Suprapubic skin (tissue), 4 donors: Measurements from ENCODE around the gene ERC2. TPM values are rescaled to one million over a fixed set of nuclear protein-coding genes. Genes with fewer than 3 reads are reported as not detected.

Experiments
- DNase-seq, 2 donors: peaks; one replicate each; pipeline ENCODE4 v3.0.0-alpha.2; 2019; ENCODE audit warnings: low spot score in 2 of 2
- H3K27ac ChIP-seq: fragments of 200-600 bp; sonication (generic); one replicate; pipeline ENCODE4 v1.5.1; 2019
- H3K27me3 ChIP-seq: fragments of 200-600 bp; sonication (generic); one replicate; pipeline ENCODE4 v1.5.1; 2019
- H3K36me3 ChIP-seq: fragments of 200-600 bp; sonication (generic); one replicate; pipeline ENCODE4 v1.5.1; 2019
- H3K4me1 ChIP-seq: fragments of 200-600 bp; sonication (generic); one replicate; pipeline ENCODE4 v1.5.1; 2019
- H3K4me3 ChIP-seq: fragments of 200-600 bp; sonication (generic); one replicate; pipeline ENCODE4 v1.5.1; 2019; ENCODE audit warnings: mild to moderate bottlenecking
- H3K9me3 ChIP-seq: fragments of 200-600 bp; sonication (generic); one replicate; pipeline ENCODE4 v1.5.1; 2019
- EP300 ChIP-seq: sonication (generic); formaldehyde crosslinking; IDR thresholded peaks from one replicate; pipeline ENCODE4 v1.6.1; 2017; ENCODE audit warnings: antibody characterized with exemption
- POLR2A ChIP-seq, 2 donors: fragments of 450-650 bp; IDR thresholded peaks; one replicate each; pipeline ENCODE4 v1.6.1; 2017; ENCODE audit warnings: antibody characterized with exemption in 2 of 2, mild to moderate bottlenecking in 2 of 2, moderate library complexity in 2 of 2
- POLR2AphosphoS5 ChIP-seq, 3 donors: sonication (generic); formaldehyde crosslinking; IDR thresholded peaks; one replicate each; pipeline ENCODE4 v1.6.1; 2017; ENCODE audit warnings: antibody characterized with exemption in 3 of 3
- WGBS: methylation state at CpG from one replicate; pipeline ENCODE4 v1.1.5; 2018; 5-methylcytosine and 5-hydroxymethylcytosine counted together
- total RNA-seq, 4 donors: library from RNA; depleted of rRNA; stranded (reverse); fragments of >200 nt; gene quantifications; one replicate each; pipeline ENCODE4 v1.1.0, GENCODE V29; 2016
- TF ChIP-seq, protein P1 (sequence below), 2 donors: fragments of 200-600 bp in 1 of 2; fragments of 450-650 bp in 1 of 2; sonication (generic) in 1 of 2; IDR thresholded peaks; one replicate each; pipeline ENCODE4 v1.5.1; 2016 to 2019; ENCODE audit warnings: antibody characterized with exemption in 2 of 2, mild to moderate bottlenecking in 1 of 2, moderate library complexity in 1 of 2

The ERC2 gene
- total RNA-seq, 4 donors from 2014 or later: 0.21 TPM; not detected in 3

DNA sequence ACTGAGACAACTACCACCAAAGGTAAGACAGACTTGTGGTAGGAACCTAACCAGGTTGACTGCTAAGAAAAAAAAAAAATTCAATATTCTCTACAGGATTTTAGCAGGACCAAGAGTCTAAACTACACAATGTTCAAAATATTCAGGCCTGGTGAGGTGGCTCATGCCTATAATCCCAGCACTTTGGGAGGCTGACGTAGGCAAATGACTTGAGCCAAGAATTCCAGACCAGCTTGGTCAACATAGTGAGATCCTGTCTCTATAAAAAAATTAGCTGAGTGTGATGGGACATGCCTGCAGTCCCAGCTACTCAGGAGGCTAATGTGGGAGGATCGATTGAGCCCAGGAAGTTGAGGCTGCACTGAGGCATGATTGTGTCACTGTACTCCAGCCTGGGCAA lies 639.6 kb downstream of the ERC2 start:
- WGBS: 75% methylated on average over 2 of the region's 2 CpGs
- no peak for DNase-seq
- TF ChIP-seq, protein P1, sequence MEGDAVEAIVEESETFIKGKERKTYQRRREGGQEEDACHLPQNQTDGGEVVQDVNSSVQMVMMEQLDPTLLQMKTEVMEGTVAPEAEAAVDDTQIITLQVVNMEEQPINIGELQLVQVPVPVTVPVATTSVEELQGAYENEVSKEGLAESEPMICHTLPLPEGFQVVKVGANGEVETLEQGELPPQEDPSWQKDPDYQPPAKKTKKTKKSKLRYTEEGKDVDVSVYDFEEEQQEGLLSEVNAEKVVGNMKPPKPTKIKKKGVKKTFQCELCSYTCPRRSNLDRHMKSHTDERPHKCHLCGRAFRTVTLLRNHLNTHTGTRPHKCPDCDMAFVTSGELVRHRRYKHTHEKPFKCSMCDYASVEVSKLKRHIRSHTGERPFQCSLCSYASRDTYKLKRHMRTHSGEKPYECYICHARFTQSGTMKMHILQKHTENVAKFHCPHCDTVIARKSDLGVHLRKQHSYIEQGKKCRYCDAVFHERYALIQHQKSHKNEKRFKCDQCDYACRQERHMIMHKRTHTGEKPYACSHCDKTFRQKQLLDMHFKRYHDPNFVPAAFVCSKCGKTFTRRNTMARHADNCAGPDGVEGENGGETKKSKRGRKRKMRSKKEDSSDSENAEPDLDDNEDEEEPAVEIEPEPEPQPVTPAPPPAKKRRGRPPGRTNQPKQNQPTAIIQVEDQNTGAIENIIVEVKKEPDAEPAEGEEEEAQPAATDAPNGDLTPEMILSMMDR (IDR thresholded peaks at IDR 0.05): no peak
- TF ChIP-seq POLR2AphosphoS5 (IDR thresholded peaks at IDR 0.05) (no peak), POLR2A (IDR thresholded peaks at IDR 0.05) (no peak), EP300 (no peak)
- Histone ChIP-seq H3K36me3 (no peaks in the 10 kb centered on the region), H3K27ac (no peak overlapping the region), H3K4me1 (no peaks in the 10 kb centered on the region), H3K4me3 (no peak overlapping the region), H3K27me3 (no peaks in the 10 kb centered on the region), H3K9me3 (no peaks in the 10 kb centered on the region)

DNA sequence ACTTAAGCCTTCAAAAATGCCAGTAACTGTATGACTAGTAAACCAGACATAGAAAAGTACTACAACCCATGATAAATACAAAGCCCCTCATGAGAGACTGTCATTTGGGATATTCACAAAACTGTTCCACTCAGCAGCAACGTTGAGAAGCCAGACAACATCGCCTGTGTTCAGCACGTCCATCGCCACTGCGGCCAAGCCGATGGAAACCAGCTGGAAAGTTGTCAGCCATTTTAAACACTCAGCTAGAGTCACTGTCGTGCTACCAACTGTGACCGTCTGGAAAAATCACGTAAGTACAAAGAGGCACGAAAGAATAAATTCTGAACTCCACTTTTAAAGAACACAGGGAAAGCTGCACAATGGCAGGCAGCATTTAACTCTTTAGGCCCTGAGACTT lies 640.5 kb downstream of the ERC2 start:
- Histone ChIP-seq H3K9me3 (no peaks in the 10 kb centered on the region), H3K27ac (no peak overlapping the region), H3K27me3 (no peaks in the 10 kb centered on the region), H3K4me3 (no peak overlapping the region), H3K4me1 (no peaks in the 10 kb centered on the region), H3K36me3 (no peaks in the 10 kb centered on the region)
- no peak for TF ChIP-seq POLR2A (IDR thresholded peaks at IDR 0.05)
- TF ChIP-seq EP300: no peak
- TF ChIP-seq POLR2AphosphoS5 (IDR thresholded peaks at IDR 0.05): no peak
- TF ChIP-seq, protein P1 (IDR thresholded peaks at IDR 0.05): no peak
- WGBS: 84% methylated on average over 10 of the region's 10 CpGs
- no peak for DNase-seq

GRCh38 chr3:55826731-55827496 lies 641.4 kb downstream of the ERC2 start:
- Histone ChIP-seq H3K9me3 (no peaks in the 10 kb centered on the region), H3K4me3 (no peak overlapping the region), H3K4me1 (no peaks in the 10 kb centered on the region), H3K36me3 (no peaks in the 10 kb centered on the region), H3K27me3 (no peaks in the 10 kb centered on the region), H3K27ac (no peak overlapping the region)
- WGBS: 54% methylated on average over 6 of the region's 6 CpGs
- TF ChIP-seq, protein P1 (IDR thresholded peaks at IDR 0.05): no peak
- TF ChIP-seq POLR2AphosphoS5 (IDR thresholded peaks at IDR 0.05) (no peak), EP300 (no peak), POLR2A (IDR thresholded peaks at IDR 0.05) (no peak)
- no peak for DNase-seq

GRCh38 chr3:55826097-55826496 lies 642.2 kb downstream of the ERC2 start:
- no peak for DNase-seq
- TF ChIP-seq, protein P1 (IDR thresholded peaks at IDR 0.05): no peak
- no peak for TF ChIP-seq POLR2AphosphoS5 (IDR thresholded peaks at IDR 0.05)
- no peak for TF ChIP-seq POLR2A (IDR thresholded peaks at IDR 0.05)
- TF ChIP-seq EP300: no peak
- no peaks in the 10 kb centered on the region for H3K27me3 ChIP-seq
- no peaks in the 10 kb centered on the region for H3K4me1 ChIP-seq
- H3K4me3 ChIP-seq: no peak overlapping the region
- no peaks in the 10 kb centered on the region for H3K36me3 ChIP-seq
- no peak overlapping the region for H3K27ac ChIP-seq
- H3K9me3 ChIP-seq: no peaks in the 10 kb centered on the region

DNA sequence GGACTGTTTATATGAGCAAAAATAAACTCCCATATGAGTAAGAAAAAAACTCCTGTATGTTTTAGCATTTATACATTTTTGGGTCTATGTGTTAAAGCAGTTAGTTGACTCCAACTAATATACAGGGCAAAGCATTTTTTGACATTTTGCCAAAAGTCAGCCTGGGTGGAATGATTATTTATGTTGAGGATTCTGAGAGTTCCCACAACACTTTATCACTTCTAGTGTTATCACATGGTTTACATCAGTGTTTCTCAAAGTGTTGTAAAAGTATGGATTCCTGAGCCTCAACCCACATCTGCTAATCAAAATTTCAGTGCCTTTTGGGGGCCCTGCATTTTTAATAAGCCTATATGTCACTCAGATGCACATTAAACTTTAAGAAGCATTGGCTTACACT lies 643.9 kb downstream of the ERC2 start:
- no peak for DNase-seq
- H3K9me3 ChIP-seq: no peaks in the 10 kb centered on the region
- no peaks in the 10 kb centered on the region for H3K36me3 ChIP-seq
- TF ChIP-seq, protein P1 (IDR thresholded peaks at IDR 0.05): no peak
- TF ChIP-seq POLR2A (IDR thresholded peaks at IDR 0.05) (no peak), EP300 (no peak), POLR2AphosphoS5 (IDR thresholded peaks at IDR 0.05) (no peak)
- no peak overlapping the region for H3K4me3 ChIP-seq
- no peaks in the 10 kb centered on the region for H3K27me3 ChIP-seq
- H3K4me1 ChIP-seq: no peaks in the 10 kb centered on the region
- no peak overlapping the region for H3K27ac ChIP-seq
